ENCODE results near the gene KCND2.

The KCND2 gene

GRCh38 chr7:120402801-120403200 is 129.8 kb downstream of the KCND2 start:
- TF ChIP-seq CTCF (conservative IDR thresholded peaks at IDR 0.05; ENCODE audit: low read depth, low read length) = no peak
- no peak overlapping the region for H3K4me3 ChIP-seq (ENCODE audit: low read length)
- no peak for DNase-seq (ENCODE audit: low read depth)

GRCh38 chr7:120404042-120404441 is 131.1 kb downstream of the KCND2 start:
- no peak overlapping the region for H3K4me3 ChIP-seq (ENCODE audit: low read length)
- TF ChIP-seq CTCF (conservative IDR thresholded peaks at IDR 0.05; ENCODE audit: low read depth, low read length) = no peak
- no peak for DNase-seq (ENCODE audit: low read depth)

- H3K4me3 ChIP-seq (ENCODE audit: low read length) = no peak overlapping the region
- DNase-seq (ENCODE audit: low read depth) = no peak
- no peak for TF ChIP-seq CTCF (conservative IDR thresholded peaks at IDR 0.05; ENCODE audit: low read depth, low read length)
Measured at GRCh38 chr7:120405652-120406051, 132.7 kb downstream of the KCND2 start.

- DNase-seq (ENCODE audit: low read depth) = no peak
- no peak overlapping the region for H3K4me3 ChIP-seq (ENCODE audit: low read length)
- no peak for TF ChIP-seq CTCF (conservative IDR thresholded peaks at IDR 0.05; ENCODE audit: low read depth, low read length)
Measured at GRCh38 chr7:120407010-120407409, 134.0 kb downstream of the KCND2 start.

- no peak overlapping the region for H3K4me3 ChIP-seq (ENCODE audit: low read length)
- no peak for DNase-seq (ENCODE audit: low read depth)
- TF ChIP-seq CTCF (conservative IDR thresholded peaks at IDR 0.05; ENCODE audit: low read depth, low read length) = no peak
Measured at GRCh38 chr7:120412139-120413050, 139.4 kb downstream of the KCND2 start.

GRCh38 chr7:120413164-120413563 is 140.2 kb downstream of the KCND2 start:
- TF ChIP-seq CTCF (conservative IDR thresholded peaks at IDR 0.05; ENCODE audit: low read depth, low read length) = no peak
- no peak for DNase-seq (ENCODE audit: low read depth)
- H3K4me3 ChIP-seq (ENCODE audit: low read length) = no peak overlapping the region
